Measurements from ENCODE around the gene CFAP100. TPM values are rescaled to one million over a fixed set of nuclear protein-coding genes. Genes with fewer than 3 reads are reported as not detected.

CFAP100 gene
- total and polyA plus RNA-seq, 2 of the 4 experiments (the other 2 are of a cell fraction): not detected

DNA sequence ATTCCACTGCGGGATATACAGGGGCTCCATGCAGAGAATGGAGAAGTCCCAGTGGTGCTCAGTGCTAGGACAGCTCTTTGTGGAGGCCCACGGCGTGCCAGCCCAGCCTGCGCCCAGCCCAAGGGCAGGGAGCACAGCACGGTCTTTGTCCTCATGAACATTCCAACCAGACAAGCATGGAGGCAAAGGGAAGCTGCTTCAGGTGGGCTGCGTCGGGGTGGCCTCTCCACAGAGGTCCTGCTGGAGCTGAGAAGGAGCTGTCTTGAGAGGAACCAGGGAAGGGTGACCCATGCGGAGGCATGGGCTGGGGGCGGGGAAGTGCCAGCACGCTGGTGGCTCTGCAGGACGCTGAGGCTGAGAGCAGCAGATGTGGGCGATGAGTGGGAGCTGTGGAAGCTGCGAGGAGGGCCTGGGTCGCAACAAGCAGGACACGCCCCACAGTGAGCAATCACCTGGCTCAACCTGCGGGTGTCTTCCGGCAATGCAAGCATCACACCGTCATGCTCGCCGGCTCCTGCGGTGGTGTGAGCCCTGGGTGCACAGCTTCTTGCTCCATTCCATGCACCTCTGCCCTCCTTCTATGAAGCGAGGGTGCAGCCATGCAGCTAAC lies 23.5 kb upstream of the CFAP100 start:
- H3K56ac ChIP-seq (ENCODE audit: extremely low read depth, insufficient read depth, low read length): no peak overlapping the region
- H3K27ac ChIP-seq (ENCODE audit: insufficient read depth, low read length): no peak overlapping the region
- peaks cover 16% of the 10 kb centered on the region for H3K27me3 ChIP-seq (ENCODE audit: control insufficient read depth, insufficient read depth, low read length)
- no peak overlapping the region for H3K4ac ChIP-seq (ENCODE audit: low read depth, low read length)
- H4K20me1 ChIP-seq (ENCODE audit: insufficient read depth, low read length): no peaks in the 10 kb centered on the region; the same call in 1 of the 2 replicates
- H2BK20ac ChIP-seq (ENCODE audit: low read depth, low read length): no peak overlapping the region
- no peak overlapping the region for H2BK120ac ChIP-seq (ENCODE audit: low read depth, low read length)
- dilution Hi-C loops (cut with HindIII; ENCODE audit: low sequenced_read_pairs, unreplicated experiment) (no loop called here), in situ Hi-C loops (cut with MboI; ENCODE audit: low sequenced_read_pairs) (loop anchor here (10.0 kb wide), 2 partner anchors 116 to 256 kb away; no protein-coding TSS in a partner anchor), intact Hi-C loops (cut with micrococcal nuclease) (no loop called here)
- H3K9ac ChIP-seq (ENCODE audit: low read depth, low read length): no peak overlapping the region
- no peak overlapping the region for H3K4me2 ChIP-seq (ENCODE audit: low read depth, low read length)
- CTCF ChIA-PET: interaction anchor here (0.6 kb wide), 1 partner anchor 253 kb away, joined by 3 read pairs; no protein-coding TSS in a partner anchor
- no peak overlapping the region for H4K5ac ChIP-seq (ENCODE audit: low read depth, low read length)
- no peaks in the 10 kb centered on the region for H3K9me1 ChIP-seq (ENCODE audit: insufficient read depth, low read length)
- H3K18ac ChIP-seq (ENCODE audit: low read depth, low read length): no peak overlapping the region
- no peaks in the 10 kb centered on the region for H3K4me1 ChIP-seq (ENCODE audit: control insufficient read depth, insufficient read depth, low read length)
- peak overlapping the region; percentile 18 for H2AK9ac ChIP-seq (replicated peaks; ENCODE audit: low read depth, low read length, poor library complexity)
- no peak overlapping the region for H2AK5ac ChIP-seq (ENCODE audit: low read depth, low read length)
- no peaks in the 10 kb centered on the region for H3K36me3 ChIP-seq (ENCODE audit: control insufficient read depth, insufficient read depth, low read length)
- no peak overlapping the region for H3K23ac ChIP-seq (ENCODE audit: low read depth, low read length)
- no peak overlapping the region for H2AFZ ChIP-seq (replicated peaks; ENCODE audit: low read length, poor library complexity)
- WGBS, 2 experiments (ENCODE audit: extremely low coverage in 2 of 2, insufficient read length in 1 of 2): 90% methylated on average over 12 of the region's 22 CpGs; no CpG with 5 or more reads in 1 of the 2 experiments
- no peak overlapping the region for H3K4me3 ChIP-seq (ENCODE audit: insufficient read depth, low read depth, low read length)
- H2BK5ac ChIP-seq (ENCODE audit: low read depth, low read length, poor library complexity, severe bottlenecking): no peak overlapping the region
- no peak for ATAC-seq (ENCODE audit: low read depth)
- no peak for TF ChIP-seq MAFK (IDR thresholded peaks at IDR 0.05; ENCODE audit: low read depth, low read length)
- TF ChIP-seq MXI1 (IDR thresholded peaks at IDR 0.05; ENCODE audit: borderline replicate concordance, low read depth, low read length): no peak
- no peak for TF ChIP-seq POLR2A (IDR thresholded peaks at IDR 0.05; ENCODE audit: low read depth, low read length)
- TF ChIP-seq RFX5 (IDR thresholded peaks at IDR 0.05; ENCODE audit: low read depth, low read length): no peak
- TF ChIP-seq RCOR1 (IDR thresholded peaks at IDR 0.05; ENCODE audit: insufficient replicate concordance, low read length): no peak
- no peak for TF ChIP-seq SMC3 (IDR thresholded peaks at IDR 0.05; ENCODE audit: low read depth, low read length)
- TF ChIP-seq, protein P1, sequence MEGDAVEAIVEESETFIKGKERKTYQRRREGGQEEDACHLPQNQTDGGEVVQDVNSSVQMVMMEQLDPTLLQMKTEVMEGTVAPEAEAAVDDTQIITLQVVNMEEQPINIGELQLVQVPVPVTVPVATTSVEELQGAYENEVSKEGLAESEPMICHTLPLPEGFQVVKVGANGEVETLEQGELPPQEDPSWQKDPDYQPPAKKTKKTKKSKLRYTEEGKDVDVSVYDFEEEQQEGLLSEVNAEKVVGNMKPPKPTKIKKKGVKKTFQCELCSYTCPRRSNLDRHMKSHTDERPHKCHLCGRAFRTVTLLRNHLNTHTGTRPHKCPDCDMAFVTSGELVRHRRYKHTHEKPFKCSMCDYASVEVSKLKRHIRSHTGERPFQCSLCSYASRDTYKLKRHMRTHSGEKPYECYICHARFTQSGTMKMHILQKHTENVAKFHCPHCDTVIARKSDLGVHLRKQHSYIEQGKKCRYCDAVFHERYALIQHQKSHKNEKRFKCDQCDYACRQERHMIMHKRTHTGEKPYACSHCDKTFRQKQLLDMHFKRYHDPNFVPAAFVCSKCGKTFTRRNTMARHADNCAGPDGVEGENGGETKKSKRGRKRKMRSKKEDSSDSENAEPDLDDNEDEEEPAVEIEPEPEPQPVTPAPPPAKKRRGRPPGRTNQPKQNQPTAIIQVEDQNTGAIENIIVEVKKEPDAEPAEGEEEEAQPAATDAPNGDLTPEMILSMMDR (conservative IDR thresholded peaks at IDR 0.05; ENCODE audit: low read depth, low read length): no peak
- no peak for TF ChIP-seq NFE2L2 (IDR thresholded peaks at IDR 0.05; ENCODE audit: low read depth, low read length)
- no peak for TF ChIP-seq USF2 (IDR thresholded peaks at IDR 0.05; ENCODE audit: low read depth, low read length)
- no peak for TF ChIP-seq CEBPB (IDR thresholded peaks at IDR 0.05; ENCODE audit: low read depth, low read length)
- no peak for TF ChIP-seq MAZ (IDR thresholded peaks at IDR 0.05; ENCODE audit: borderline replicate concordance, low read depth, low read length)
- TF ChIP-seq RAD21 (IDR thresholded peaks at IDR 0.05; ENCODE audit: low read length): no peak
- no peak for TF ChIP-seq BHLHE40 (IDR thresholded peaks at IDR 0.05; ENCODE audit: low read depth, low read length)
- TF ChIP-seq, protein P2, sequence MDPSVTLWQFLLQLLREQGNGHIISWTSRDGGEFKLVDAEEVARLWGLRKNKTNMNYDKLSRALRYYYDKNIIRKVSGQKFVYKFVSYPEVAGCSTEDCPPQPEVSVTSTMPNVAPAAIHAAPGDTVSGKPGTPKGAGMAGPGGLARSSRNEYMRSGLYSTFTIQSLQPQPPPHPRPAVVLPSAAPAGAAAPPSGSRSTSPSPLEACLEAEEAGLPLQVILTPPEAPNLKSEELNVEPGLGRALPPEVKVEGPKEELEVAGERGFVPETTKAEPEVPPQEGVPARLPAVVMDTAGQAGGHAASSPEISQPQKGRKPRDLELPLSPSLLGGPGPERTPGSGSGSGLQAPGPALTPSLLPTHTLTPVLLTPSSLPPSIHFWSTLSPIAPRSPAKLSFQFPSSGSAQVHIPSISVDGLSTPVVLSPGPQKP (IDR thresholded peaks at IDR 0.05; ENCODE audit: borderline replicate concordance, low read depth, low read length): no peak
- no peak for TF ChIP-seq CHD1 (IDR thresholded peaks at IDR 0.05; ENCODE audit: low read depth, low read length)
- TF ChIP-seq FOS (IDR thresholded peaks at IDR 0.05; ENCODE audit: low read depth, low read length): no peak
- H3K14ac ChIP-seq (replicated peaks; ENCODE audit: low read depth, low read length): no peak overlapping the region
- POLR2A ChIA-PET (ENCODE audit: unreplicated experiment): no interaction called here
- H2BK15ac ChIP-seq (ENCODE audit: low read depth, low read length): no peak overlapping the region
- H4K91ac ChIP-seq (ENCODE audit: insufficient read depth, low read depth, low read length): no peak overlapping the region
- no peak overlapping the region for H4K8ac ChIP-seq (ENCODE audit: low read depth in 2 of 2, low read length in 2 of 2)
- no peaks in the 10 kb centered on the region for H3K79me1 ChIP-seq (ENCODE audit: low read depth in 1 of 2, low read length in 2 of 2)
- no peak for DNase-seq
- BruUV-seq (replicated peaks): no TSS peak
- no peaks in the 10 kb centered on the region for H3K9me3 ChIP-seq (ENCODE audit: control insufficient read depth, insufficient read depth, low read length)
